22Rv1 (cell line): Measurements from ENCODE around the gene PLXNA2.

ENCODE experiments used
- ZFX ChIP-seq: fragments of 450-650 bp; IDR thresholded peaks from 2 replicates; pipeline ENCODE4 v1.6.1; 2017; ENCODE audit warnings: antibody characterized with exemption, borderline replicate concordance
- TF ChIP-seq, protein P1 (sequence below): fragments of 450-650 bp; IDR thresholded peaks from 2 replicates; pipeline ENCODE4 v1.5.1; 2017; ENCODE audit warnings: mild to moderate bottlenecking

DNA sequence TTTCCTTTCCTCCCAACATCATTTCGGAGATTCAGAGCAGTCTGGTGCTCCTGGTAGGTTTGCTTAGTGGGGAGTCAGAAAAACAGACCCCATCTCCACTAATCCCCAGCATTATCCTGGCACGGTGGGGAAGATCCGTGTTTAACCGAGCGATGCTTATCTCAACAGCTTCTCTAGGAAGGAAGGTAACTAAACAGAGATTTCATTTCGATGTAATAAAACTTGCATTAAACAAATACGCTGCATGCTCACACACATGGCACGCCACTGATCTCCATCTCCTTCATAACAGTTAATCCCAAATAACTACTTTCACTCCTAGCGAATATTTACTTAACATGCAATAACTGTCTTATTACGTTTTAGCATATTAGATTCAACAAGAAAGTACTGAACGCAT, 188.6 kb downstream of the PLXNA2 start:
- TF ChIP-seq, protein P1, sequence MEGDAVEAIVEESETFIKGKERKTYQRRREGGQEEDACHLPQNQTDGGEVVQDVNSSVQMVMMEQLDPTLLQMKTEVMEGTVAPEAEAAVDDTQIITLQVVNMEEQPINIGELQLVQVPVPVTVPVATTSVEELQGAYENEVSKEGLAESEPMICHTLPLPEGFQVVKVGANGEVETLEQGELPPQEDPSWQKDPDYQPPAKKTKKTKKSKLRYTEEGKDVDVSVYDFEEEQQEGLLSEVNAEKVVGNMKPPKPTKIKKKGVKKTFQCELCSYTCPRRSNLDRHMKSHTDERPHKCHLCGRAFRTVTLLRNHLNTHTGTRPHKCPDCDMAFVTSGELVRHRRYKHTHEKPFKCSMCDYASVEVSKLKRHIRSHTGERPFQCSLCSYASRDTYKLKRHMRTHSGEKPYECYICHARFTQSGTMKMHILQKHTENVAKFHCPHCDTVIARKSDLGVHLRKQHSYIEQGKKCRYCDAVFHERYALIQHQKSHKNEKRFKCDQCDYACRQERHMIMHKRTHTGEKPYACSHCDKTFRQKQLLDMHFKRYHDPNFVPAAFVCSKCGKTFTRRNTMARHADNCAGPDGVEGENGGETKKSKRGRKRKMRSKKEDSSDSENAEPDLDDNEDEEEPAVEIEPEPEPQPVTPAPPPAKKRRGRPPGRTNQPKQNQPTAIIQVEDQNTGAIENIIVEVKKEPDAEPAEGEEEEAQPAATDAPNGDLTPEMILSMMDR, result no peak
- no peak for TF ChIP-seq ZFX
